ENCODE data around the gene VIP. TPM values are rescaled to one million over a fixed set of nuclear protein-coding genes. Genes with fewer than 3 reads are reported as not detected.

The VIP gene
- polyA plus RNA-seq, 1 donor (not counting 4 experiments of a cell fraction or from before 2014, with no cell fraction given) = not detected

GRCh38 chr6:152721956-152722355 lies 28.6 kb upstream of the VIP start:
- H3K79me2 ChIP-seq (ENCODE audit: control insufficient read depth, insufficient read depth, low read length) = no peaks in the 10 kb centered on the region
- H4K20me1 ChIP-seq (ENCODE audit: control insufficient read depth, extremely low read depth, insufficient read depth, low read length) = no peaks in the 10 kb centered on the region
- no peaks in the 10 kb centered on the region for H3K9me3 ChIP-seq (ENCODE audit: control insufficient read depth, low read depth, low read length)
- FAIRE-seq = no peak
- H3K36me3 ChIP-seq (ENCODE audit: control insufficient read depth in 2 of 2, extremely low read depth in 1 of 2, insufficient read depth in 2 of 2, low read length in 2 of 2) = no peaks in the 10 kb centered on the region
- H3K27ac ChIP-seq (ENCODE audit: control insufficient read depth, insufficient read depth, low read length) = no peak overlapping the region
- TF ChIP-seq EZH2 (IDR thresholded peaks at IDR 0.05; ENCODE audit: low read length) (no peak), CTCF (optimal IDR thresholded peaks at IDR 0.05 in 1 of 3, IDR thresholded peaks at IDR 0.05 in 1 of 3, conservative IDR thresholded peaks at IDR 0.05 in 1 of 3; ENCODE audit: extremely low read depth in 1 of 3, insufficient read depth in 2 of 3, low read length in 3 of 3) (no peak)
- H3K9ac ChIP-seq (ENCODE audit: control insufficient read depth, extremely low read depth, insufficient read depth, low read length) = no peak overlapping the region
- no peak for DNase-seq (ENCODE audit: low read depth, low spot score)
- no peaks in the 10 kb centered on the region for H3K9me1 ChIP-seq (ENCODE audit: control insufficient read depth, extremely low read depth, insufficient read depth, low read length)
- no peak overlapping the region for H3K4me2 ChIP-seq (ENCODE audit: control insufficient read depth, extremely low read depth, insufficient read depth, low read depth, low read length)
- H3K4me3 ChIP-seq (ENCODE audit: control insufficient read depth in 2 of 3, extremely low read depth in 1 of 3, insufficient read depth in 2 of 3, low read depth in 1 of 3, low read length in 3 of 3) = no peak overlapping the region
- dilution Hi-C loops (cut with MboI; ENCODE audit: extremely low pct_ligation_motif_present, low sequenced_read_pairs) = no loop called here
- no peak overlapping the region for H2AFZ ChIP-seq (ENCODE audit: control insufficient read depth, low read length)
- no peaks in the 10 kb centered on the region for H3K27me3 ChIP-seq (ENCODE audit: control insufficient read depth, extremely low read depth, insufficient read depth, low read length)
- H3K4me1 ChIP-seq (ENCODE audit: control insufficient read depth, extremely low read depth, insufficient read depth, low read length) = no peaks in the 10 kb centered on the region

GRCh38 chr6:152723398-152723797 lies 27.2 kb upstream of the VIP start:
- no peaks in the 10 kb centered on the region for H3K27me3 ChIP-seq (ENCODE audit: control insufficient read depth, extremely low read depth, insufficient read depth, low read length)
- no peak overlapping the region for H3K4me3 ChIP-seq (ENCODE audit: control insufficient read depth in 2 of 3, extremely low read depth in 1 of 3, insufficient read depth in 2 of 3, low read depth in 1 of 3, low read length in 3 of 3)
- FAIRE-seq (no peak), DNase-seq (ENCODE audit: low read depth, low spot score) (no peak)
- H3K27ac ChIP-seq (ENCODE audit: control insufficient read depth, insufficient read depth, low read length) = no peak overlapping the region
- H3K9ac ChIP-seq (ENCODE audit: control insufficient read depth, extremely low read depth, insufficient read depth, low read length) = no peak overlapping the region
- no peaks in the 10 kb centered on the region for H4K20me1 ChIP-seq (ENCODE audit: control insufficient read depth, extremely low read depth, insufficient read depth, low read length)
- H2AFZ ChIP-seq (ENCODE audit: control insufficient read depth, low read length) = no peak overlapping the region
- H3K4me1 ChIP-seq (ENCODE audit: control insufficient read depth, extremely low read depth, insufficient read depth, low read length) = no peaks in the 10 kb centered on the region
- H3K79me2 ChIP-seq (ENCODE audit: control insufficient read depth, insufficient read depth, low read length) = no peaks in the 10 kb centered on the region
- no peaks in the 10 kb centered on the region for H3K36me3 ChIP-seq (ENCODE audit: control insufficient read depth in 2 of 2, extremely low read depth in 1 of 2, insufficient read depth in 2 of 2, low read length in 2 of 2)
- H3K9me3 ChIP-seq (ENCODE audit: control insufficient read depth, low read depth, low read length) = no peaks in the 10 kb centered on the region
- no peak for TF ChIP-seq EZH2 (IDR thresholded peaks at IDR 0.05; ENCODE audit: low read length)
- no peak for TF ChIP-seq CTCF (optimal IDR thresholded peaks at IDR 0.05 in 1 of 3, IDR thresholded peaks at IDR 0.05 in 1 of 3, conservative IDR thresholded peaks at IDR 0.05 in 1 of 3; ENCODE audit: extremely low read depth in 1 of 3, insufficient read depth in 2 of 3, low read length in 3 of 3)
- no peak overlapping the region for H3K4me2 ChIP-seq (ENCODE audit: control insufficient read depth, extremely low read depth, insufficient read depth, low read depth, low read length)
- no peaks in the 10 kb centered on the region for H3K9me1 ChIP-seq (ENCODE audit: control insufficient read depth, extremely low read depth, insufficient read depth, low read length)
- dilution Hi-C loops (cut with MboI; ENCODE audit: extremely low pct_ligation_motif_present, low sequenced_read_pairs) = no loop called here
